HPDE6-E6E7 (cell line): ENCODE results near the gene GPALPP1.
"Not testable (repeated sequence)": the region's sequence is repeated elsewhere in the genome, so short reads cannot be mapped to it uniquely, and the experiment has no call there.

ENCODE experiments used
- DNase-seq: peaks from one replicate; pipeline ENCODE4 v3.0.0; 2011; ENCODE audit warnings: missing footprints; ENCODE audit errors: extremely low spot score

Gene GPALPP1

DNA sequence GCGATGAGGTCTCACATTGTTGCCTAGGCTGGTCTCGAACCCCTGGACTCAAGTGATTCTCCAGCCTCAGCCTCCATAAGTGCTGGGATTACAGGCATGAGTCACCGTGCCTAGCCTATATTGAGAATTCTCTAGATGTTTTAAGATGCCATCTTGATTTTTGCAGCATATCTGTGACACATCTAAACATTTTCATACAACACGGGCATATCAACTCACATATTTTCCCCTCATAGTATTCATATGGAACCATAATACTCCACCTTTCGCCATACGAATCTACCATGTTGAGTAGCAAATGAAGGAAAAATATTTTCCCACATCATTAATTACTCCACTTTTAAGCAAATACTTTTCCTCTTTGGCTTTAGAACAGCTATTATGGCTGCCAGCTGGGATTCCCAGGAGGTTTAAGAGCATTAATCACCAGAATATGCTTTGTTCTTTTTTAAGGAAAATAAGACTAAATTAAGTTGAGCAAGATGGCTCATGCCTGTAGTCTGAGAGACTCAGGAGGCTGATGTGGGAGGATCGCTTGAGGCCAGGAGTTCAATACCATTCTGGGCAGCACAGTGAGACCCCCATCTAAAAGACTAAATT is 74.0 kb downstream of the GPALPP1 start:
- DNase-seq, result no peak

- not testable (repeated sequence) for DNase-seq
Measured at GRCh38 chr13:45063889-45064288, 74.6 kb downstream of the GPALPP1 start.

- no peak for DNase-seq
Measured at GRCh38 chr13:45064889-45065288, 75.6 kb downstream of the GPALPP1 start.

- DNase-seq, result no peak
Measured at GRCh38 chr13:45068036-45069001, 79.0 kb downstream of the GPALPP1 start.

GRCh38 chr13:45073809-45074208 is 84.5 kb downstream of the GPALPP1 start:
- no peak for DNase-seq

DNA sequence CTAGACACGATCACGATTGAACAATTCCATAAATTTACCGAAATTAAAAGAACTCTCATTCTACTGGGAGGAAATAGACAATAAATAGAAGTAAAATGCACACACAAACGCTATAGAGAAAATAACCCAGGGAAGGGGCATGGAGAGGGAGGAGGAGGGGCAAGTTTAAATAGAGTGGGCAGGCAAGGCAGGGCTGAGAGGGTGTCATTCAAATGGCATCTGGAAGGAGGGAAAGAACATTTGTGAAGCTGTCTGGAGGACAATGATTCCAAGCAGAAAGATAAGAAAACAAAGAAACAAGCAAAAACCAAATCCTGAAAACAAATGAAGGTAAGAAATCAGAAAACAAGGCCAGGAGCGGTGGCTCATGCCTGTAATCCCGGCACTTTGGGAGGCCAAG is 85.4 kb downstream of the GPALPP1 start:
- DNase-seq, result no peak

DNA sequence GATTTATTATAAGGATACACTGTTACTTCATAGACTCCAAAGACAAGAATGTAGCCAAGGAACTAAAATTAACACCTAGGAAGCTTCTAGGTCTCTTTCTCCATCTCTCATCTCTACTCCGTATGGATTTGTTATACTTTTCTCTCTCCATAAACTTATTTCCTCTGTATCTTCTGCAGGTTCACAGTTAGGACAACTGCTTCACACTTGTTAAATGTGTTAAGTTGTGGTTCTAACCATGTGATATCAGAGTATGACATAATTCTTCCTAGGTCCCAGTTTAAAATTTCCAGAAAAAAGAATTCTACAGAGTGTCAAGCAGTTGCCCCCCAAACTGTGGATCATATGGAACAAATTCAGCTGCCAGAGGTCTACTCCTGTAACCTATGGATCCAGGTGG is 88.7 kb downstream of the GPALPP1 start:
- DNase-seq, result no peak
